ENCODE data around the gene GLUL.
"Not testable (repeated sequence)": the region's sequence is repeated elsewhere in the genome, so short reads cannot be mapped to it uniquely, and the experiment has no call there.

Gene GLUL

DNA sequence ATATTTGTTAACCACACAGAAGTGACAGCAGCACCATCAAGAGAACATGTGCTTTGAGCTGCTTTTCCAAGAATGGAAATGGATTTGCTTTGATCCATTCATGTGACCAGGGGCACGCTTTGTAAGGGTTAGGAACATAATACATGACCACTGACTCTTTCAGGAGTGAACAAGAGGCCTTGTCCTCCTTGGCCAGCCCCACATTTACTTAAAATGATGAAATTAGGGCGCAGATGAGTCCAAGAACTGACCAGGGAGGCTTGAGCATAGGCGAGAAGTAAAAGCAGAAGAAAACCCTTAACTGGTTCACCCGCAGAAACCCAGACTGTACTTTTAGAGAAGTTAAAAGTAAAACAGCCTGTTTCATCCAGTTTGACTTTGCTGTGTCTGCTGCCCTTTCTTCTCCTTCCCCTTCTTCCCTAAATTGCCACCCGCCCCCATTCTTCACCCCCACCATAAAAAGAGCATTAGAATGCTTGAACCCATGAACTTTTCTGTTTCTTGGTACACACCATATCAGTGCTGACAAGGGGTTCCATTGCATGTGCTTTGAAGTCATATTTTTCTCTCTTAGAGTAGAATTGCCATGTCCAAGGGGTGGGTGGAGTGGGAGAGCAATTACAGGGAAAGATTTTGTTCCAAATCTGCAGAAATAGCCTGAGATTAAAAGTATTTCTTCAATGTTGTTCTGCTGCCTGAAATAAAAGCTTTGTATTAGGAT lies 2.6 kb upstream of the GLUL start:
- DNase-seq (ENCODE audit: low spot score), result no peak

DNA sequence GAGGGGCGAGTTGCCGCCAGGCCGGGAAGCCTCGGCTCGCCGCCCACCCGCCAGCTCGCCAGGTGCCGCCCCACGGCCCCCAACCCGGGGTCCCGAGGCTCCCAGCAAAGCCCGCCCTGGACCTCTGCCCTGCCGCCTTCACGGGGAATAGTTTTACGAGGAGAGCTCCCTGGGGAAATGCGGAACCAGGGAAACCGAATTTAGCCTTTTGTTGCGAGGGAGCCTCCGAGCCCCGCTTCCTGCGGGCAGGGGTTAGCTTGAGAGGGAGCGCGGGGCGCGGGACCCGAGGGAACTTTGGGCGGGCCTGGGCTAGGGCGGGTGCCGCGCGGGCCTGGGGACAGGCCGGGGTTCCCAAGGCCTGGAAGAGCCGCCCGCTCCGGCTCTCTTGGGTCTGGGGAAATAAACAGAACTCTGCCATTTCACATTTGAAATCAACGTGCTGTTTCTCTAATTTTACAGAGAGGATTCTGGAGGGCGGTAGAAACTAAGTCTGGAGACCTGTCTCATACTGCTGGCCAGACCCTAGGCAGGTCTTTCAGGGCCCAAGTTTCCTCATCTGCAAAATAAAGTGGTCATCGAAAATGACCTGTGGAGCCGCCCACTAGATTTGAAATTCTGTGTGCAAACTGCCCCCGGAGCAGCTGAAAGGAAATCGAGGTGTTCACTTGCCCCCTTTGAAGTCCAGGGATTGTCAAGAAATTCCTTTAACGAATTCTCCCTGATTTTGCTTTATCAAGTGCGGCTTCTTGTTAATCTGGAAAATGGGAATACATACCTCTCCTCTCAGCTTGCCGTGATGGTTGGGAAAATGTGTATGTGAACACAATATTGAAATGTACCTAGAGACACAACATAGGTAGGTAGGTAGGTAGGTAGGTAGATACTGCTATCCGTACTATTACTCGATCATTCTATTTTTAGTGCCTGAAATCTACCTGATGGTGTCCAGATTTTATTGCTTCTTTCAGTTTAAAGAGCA lies 749 bp upstream of the GLUL start:
- no peak for DNase-seq (ENCODE audit: low spot score)

DNA sequence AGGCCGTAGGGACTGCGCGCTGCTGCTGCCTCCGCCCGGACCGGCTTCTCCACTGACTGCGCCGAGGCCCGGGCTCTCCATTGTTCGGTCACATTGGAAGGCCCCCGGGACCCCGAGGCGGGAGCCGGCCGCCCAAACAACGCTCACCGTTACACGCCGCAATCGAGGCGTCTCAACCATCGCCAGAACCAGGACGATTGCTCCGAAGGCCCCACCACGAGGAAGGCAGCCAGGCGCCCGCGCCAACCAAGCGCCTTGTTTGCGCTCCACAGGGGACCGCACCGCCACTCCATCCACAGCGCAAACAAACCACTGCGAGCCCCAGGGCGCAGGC lies 595 bp downstream of the GLUL start:
- DNase-seq (ENCODE audit: low spot score), result peak; percentile 78

- no peak for DNase-seq (ENCODE audit: low spot score)
These were observed 2.0 kb downstream of the GLUL start for GRCh38 chr1:182389619-182390047.

GRCh38 chr1:182388392-182389134 lies 3.0 kb downstream of the GLUL start:
- no peak for DNase-seq (ENCODE audit: low spot score)

GRCh38 chr1:182387566-182387965 lies 4.0 kb downstream of the GLUL start:
- no peak for DNase-seq (ENCODE audit: low spot score)

GRCh38 chr1:182386980-182387379 lies 4.6 kb downstream of the GLUL start:
- no peak for DNase-seq (ENCODE audit: low spot score)

DNA sequence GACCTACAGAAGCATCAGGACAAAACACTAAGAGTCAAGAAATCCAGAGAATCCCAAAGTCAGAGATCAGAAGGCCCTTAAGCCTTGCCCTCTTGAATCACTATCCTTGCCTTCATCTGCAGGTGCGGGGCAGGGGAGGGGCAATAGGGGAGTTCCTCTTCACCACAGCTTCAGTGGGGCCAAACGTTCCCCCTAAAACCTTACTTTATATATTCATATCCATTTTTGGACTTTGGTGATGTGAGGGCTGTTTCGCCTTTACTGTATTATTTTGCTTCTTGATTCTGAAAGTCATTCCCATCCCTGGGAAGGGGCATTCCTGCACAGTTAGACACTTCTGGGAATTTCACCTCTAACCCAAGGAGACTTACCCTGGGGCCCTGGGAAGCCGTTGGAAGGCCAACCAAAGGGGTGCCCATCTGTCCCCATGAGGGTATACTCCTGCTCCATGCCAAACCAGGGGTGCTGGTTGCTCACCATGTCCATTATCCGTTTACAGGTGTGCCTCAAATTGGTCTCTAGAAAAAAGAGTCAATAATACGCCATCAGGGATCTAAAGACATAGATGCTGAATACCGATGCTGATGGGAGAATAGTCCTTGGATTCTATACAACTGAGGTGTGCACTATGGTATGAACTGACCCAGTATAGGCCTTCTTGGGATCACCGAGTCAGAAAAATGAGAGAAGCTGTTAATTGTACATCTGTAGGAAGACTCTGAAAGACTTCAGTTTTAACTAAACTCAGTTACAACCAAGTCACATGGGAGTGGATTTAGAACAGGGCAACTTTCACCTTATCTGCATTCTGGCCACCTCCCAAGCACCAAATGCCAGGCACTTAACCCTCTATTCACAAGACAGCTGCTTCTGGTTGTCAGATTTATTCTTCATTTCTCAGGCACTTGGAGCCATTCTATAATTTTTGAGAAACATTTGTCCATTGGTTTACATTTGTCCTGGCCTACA lies 5.4 kb downstream of the GLUL start:
- DNase-seq (ENCODE audit: low spot score), result no peak

DNA sequence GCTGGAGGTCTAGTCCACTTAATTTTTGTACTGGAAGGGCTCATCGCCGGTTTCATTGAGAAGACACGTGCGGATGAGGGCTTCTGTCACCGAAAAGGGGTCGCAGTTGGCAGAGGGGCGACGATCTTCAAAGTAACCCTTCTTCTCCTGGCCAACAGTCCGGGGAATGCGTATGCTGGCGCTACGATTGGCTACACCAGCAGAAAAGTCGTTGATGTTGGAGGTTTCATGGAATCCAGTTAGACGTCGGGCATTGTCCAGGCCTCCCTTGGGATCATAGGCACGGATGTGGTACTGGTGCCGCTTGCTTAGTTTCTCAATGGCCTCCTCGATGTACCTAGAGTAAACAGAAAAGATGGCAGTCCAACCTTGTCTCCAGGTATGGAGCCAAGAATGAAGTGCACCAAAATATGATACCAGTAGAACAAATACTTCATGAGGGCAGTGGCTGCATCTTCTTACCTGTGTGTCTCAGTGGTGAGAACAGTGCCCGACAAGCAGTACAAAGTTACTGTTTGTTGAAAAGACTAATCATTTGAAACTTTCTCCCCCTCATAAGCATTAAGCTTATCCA lies 7.1 kb downstream of the GLUL start:
- no peak for DNase-seq (ENCODE audit: low spot score)

- DNase-seq (ENCODE audit: low spot score), result no peak
These were observed 7.7 kb downstream of the GLUL start for GRCh38 chr1:182383934-182384333.

DNA sequence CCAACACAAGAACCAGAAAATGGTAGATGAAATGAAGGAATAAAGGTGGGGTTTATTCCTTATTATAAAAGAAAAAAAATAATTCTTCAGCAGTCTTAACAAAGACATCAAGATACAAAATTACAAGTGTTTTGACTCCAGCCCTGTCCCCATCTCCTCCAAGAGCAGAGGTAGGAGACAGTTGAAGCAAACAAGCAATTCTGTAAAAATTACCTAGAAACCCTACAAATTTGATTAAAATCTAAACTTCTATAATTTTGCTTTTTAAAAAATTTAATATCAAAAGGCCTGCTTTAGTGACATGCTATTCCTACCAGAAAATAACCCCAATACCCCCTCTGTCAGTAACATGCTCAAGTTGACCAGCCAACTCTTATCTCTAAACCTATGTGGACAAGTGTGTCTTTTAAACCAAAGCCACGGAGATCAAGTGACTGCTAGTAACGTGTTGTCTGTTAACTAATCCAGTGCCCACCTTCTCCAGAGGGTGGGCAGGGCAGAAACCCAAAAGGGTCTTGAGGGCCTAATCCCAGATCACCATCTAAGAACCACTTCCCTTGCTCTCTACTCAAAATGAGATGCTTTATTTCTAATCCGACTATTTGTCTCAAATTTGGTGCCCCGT lies 8.4 kb downstream of the GLUL start:
- no peak for DNase-seq (ENCODE audit: low spot score)

- DNase-seq (ENCODE audit: low spot score), result no peak
These were observed 9.4 kb downstream of the GLUL start for GRCh38 chr1:182381962-182382819.

- DNase-seq (ENCODE audit: low spot score), result no peak
These were observed 11.4 kb downstream of the GLUL start for GRCh38 chr1:182380199-182380598.

GRCh38 chr1:182379781-182380180 lies 11.8 kb downstream of the GLUL start:
- not testable (repeated sequence) for DNase-seq (ENCODE audit: low spot score)

DNA sequence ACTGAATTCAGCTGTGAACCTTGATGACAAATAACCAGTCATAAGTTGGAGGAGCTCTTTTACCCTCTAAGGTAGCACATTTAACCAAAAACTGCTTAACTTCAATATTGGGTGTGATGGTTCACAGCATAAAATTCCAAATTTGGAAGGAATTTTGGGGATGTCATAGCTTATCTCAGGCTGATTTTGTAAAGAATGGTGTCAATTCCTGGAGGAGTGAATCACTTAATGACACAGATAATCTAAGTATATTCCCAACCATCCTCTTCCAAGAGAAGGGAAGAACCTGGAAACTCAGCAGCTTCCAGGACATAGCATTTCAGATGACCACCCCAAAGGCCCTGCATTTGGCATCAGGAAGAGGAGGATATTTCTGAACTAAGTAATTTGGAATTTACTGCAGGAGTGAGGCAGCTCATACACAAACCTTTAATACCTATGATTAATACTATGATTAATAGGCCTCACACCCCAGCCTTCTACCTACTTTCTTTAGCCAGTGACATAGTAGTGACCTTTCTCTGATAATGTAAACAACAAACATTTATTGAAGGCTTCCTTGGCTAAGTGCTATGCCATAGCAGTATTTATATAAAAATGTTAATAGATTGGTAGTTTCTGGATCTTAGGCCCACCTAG lies 14.5 kb downstream of the GLUL start:
- no peak for DNase-seq (ENCODE audit: low spot score)

- no peak for DNase-seq (ENCODE audit: low spot score)
These were observed 17.3 kb downstream of the GLUL start for GRCh38 chr1:182374101-182374834.

DNA sequence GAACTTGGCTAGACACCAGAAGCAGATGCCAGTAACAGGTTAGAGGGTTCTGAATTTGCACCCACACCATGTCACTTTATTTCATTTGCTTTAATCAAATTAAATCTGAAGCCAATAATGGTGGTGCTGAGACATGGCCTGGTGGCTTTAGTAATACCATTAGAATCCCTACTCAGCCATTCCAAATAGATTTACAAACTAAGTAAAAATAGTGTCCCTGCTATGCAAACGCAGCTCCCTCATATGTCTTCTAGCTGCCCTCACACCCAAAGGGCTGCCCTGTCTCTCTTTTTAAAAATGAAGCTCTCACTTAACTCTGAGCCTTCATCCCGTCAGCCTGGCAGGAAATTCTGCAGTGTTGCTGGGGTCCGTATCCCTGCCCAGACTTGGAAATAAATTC lies 21.1 kb downstream of the GLUL start:
- no peak for DNase-seq (ENCODE audit: low spot score)

GRCh38 chr1:182368903-182369302 lies 22.7 kb downstream of the GLUL start:
- no peak for DNase-seq (ENCODE audit: low spot score)
